Measurements from ENCODE around the gene TRIM7. TPM values are rescaled to one million over a fixed set of nuclear protein-coding genes. Genes with fewer than 3 reads are reported as not detected.

Gene TRIM7
- total and polyA plus RNA-seq, 9 of the 15 experiments (the other 6 are each of a cell fraction or from before 2014, with no cell fraction given) = 2.6 to 14.9 (median 8.9) TPM

DNA sequence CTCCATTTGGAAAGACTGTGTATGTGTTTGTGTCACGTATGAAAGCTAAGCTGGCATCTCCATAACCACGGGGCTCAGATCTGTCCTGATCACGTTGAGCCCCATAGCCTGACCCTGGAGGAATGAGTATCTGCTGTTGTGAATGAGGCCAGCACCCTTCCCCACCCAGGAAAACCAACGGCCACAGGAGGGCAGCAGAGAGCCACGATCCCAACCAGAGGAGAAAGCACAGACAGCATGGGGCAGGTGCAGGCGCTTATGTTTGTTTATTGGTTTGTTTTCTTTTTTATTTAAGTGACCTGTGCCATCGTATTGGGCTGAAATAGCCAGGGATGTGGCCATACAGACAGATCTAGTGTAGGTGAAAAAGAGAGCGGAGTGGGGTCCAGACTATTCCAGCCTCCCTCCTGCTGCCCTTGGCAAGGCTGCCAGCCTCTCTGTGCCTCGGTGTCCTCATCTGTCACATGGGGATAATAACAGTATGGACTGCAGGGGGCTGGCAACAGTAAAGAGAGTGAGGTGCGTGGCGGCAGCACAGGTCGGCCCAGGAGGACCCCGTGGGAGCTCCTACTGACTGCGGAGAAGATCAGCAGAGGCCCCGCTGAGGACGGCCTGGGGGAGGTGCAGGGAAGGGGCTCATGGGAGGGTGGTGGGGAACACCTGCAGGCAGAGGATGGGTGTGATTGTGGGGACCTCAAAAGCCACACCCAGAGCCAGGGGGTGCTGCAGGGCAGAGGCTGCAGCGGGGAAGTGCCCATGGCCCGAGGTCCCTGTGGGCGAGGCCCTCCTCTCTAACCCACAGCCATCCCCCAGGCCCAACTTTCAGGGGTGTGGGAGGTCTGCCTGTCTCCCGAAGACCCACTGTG lies 45.5 kb downstream of the TRIM7 start (continued):
- TF ChIP-seq NR2C2 (CRISPR knock-in tag; IDR thresholded peaks at IDR 0.05) (no peak), NR2C2 (tag; IDR thresholded peaks at IDR 0.05) (no peak), NELFE (IDR thresholded peaks at IDR 0.05; ENCODE audit: insufficient read depth, insufficient read length) (no peak), ZNF561 (CRISPR knock-in tag; conservative IDR thresholded peaks at IDR 0.05) (no peak), BRF1 (IDR thresholded peaks at IDR 0.05; ENCODE audit: borderline replicate concordance, extremely low read depth, insufficient read length) (no peak), CBFB (CRISPR knock-in tag; IDR thresholded peaks at IDR 0.05) (0 out of 2 replicates have a peak, but pooled peaks have one; percentile 32), THRAP3 (IDR thresholded peaks at IDR 0.05; ENCODE audit: borderline replicate concordance) (no peak), NFYB (IDR thresholded peaks at IDR 0.05; ENCODE audit: extremely low read depth, insufficient read length) (no peak), KDM5B (IDR thresholded peaks at IDR 0.05; ENCODE audit: insufficient replicate concordance, low read depth, low read length) (no peak), KAT8 (IDR thresholded peaks at IDR 0.05; ENCODE audit: low read depth) (no peak), RBM22 (IDR thresholded peaks at IDR 0.05; ENCODE audit: low read depth, low read length, poor library complexity, severe bottlenecking) (no peak), MAFK (IDR thresholded peaks at IDR 0.05; ENCODE audit: low read length) (0 out of 2 replicates have a peak, but pooled peaks have one; percentile 8), TOE1 (IDR thresholded peaks at IDR 0.05; ENCODE audit: borderline replicate concordance) (no peak), TOE1 (CRISPR knock-in tag; IDR thresholded peaks at IDR 0.05; ENCODE audit: borderline replicate concordance, low read depth) (no peak)
- TF ChIP-seq, protein P1, sequence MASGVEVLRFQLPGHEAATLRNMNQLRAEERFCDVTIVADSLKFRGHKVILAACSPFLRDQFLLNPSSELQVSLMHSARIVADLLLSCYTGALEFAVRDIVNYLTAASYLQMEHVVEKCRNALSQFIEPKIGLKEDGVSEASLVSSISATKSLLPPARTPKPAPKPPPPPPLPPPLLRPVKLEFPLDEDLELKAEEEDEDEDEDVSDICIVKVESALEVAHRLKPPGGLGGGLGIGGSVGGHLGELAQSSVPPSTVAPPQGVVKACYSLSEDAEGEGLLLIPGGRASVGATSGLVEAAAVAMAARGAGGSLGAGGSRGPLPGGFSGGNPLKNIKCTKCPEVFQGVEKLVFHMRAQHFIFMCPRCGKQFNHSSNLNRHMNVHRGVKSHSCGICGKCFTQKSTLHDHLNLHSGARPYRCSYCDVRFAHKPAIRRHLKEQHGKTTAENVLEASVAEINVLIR (CRISPR knock-in tag; IDR thresholded peaks at IDR 0.05) = no peak
- TF ChIP-seq, protein P2, sequence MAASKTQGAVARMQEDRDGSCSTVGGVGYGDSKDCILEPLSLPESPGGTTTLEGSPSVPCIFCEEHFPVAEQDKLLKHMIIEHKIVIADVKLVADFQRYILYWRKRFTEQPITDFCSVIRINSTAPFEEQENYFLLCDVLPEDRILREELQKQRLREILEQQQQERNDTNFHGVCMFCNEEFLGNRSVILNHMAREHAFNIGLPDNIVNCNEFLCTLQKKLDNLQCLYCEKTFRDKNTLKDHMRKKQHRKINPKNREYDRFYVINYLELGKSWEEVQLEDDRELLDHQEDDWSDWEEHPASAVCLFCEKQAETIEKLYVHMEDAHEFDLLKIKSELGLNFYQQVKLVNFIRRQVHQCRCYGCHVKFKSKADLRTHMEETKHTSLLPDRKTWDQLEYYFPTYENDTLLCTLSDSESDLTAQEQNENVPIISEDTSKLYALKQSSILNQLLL (CRISPR knock-in tag; IDR thresholded peaks at IDR 0.05; ENCODE audit: borderline replicate concordance) = no peak
- TF ChIP-seq, protein P3, sequence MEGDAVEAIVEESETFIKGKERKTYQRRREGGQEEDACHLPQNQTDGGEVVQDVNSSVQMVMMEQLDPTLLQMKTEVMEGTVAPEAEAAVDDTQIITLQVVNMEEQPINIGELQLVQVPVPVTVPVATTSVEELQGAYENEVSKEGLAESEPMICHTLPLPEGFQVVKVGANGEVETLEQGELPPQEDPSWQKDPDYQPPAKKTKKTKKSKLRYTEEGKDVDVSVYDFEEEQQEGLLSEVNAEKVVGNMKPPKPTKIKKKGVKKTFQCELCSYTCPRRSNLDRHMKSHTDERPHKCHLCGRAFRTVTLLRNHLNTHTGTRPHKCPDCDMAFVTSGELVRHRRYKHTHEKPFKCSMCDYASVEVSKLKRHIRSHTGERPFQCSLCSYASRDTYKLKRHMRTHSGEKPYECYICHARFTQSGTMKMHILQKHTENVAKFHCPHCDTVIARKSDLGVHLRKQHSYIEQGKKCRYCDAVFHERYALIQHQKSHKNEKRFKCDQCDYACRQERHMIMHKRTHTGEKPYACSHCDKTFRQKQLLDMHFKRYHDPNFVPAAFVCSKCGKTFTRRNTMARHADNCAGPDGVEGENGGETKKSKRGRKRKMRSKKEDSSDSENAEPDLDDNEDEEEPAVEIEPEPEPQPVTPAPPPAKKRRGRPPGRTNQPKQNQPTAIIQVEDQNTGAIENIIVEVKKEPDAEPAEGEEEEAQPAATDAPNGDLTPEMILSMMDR (IDR thresholded peaks at IDR 0.05 in 2 of 3, conservative IDR thresholded peaks at IDR 0.05 in 1 of 3; ENCODE audit: insufficient read depth in 2 of 3, low read depth in 1 of 3, low read length in 3 of 3) = peak; percentile 96 to 97 (median 96)
- TF ChIP-seq, protein P4, sequence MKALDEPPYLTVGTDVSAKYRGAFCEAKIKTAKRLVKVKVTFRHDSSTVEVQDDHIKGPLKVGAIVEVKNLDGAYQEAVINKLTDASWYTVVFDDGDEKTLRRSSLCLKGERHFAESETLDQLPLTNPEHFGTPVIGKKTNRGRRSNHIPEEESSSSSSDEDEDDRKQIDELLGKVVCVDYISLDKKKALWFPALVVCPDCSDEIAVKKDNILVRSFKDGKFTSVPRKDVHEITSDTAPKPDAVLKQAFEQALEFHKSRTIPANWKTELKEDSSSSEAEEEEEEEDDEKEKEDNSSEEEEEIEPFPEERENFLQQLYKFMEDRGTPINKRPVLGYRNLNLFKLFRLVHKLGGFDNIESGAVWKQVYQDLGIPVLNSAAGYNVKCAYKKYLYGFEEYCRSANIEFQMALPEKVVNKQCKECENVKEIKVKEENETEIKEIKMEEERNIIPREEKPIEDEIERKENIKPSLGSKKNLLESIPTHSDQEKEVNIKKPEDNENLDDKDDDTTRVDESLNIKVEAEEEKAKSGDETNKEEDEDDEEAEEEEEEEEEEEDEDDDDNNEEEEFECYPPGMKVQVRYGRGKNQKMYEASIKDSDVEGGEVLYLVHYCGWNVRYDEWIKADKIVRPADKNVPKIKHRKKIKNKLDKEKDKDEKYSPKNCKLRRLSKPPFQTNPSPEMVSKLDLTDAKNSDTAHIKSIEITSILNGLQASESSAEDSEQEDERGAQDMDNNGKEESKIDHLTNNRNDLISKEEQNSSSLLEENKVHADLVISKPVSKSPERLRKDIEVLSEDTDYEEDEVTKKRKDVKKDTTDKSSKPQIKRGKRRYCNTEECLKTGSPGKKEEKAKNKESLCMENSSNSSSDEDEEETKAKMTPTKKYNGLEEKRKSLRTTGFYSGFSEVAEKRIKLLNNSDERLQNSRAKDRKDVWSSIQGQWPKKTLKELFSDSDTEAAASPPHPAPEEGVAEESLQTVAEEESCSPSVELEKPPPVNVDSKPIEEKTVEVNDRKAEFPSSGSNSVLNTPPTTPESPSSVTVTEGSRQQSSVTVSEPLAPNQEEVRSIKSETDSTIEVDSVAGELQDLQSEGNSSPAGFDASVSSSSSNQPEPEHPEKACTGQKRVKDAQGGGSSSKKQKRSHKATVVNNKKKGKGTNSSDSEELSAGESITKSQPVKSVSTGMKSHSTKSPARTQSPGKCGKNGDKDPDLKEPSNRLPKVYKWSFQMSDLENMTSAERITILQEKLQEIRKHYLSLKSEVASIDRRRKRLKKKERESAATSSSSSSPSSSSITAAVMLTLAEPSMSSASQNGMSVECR (CRISPR knock-in tag; IDR thresholded peaks at IDR 0.05) = peak; percentile 59; the same call in 1 of the 2 replicates
